ENCODE measurements around the gene RTKN2.

Gene RTKN2

GRCh38 chr10:62149621-62150020 is 119.0 kb downstream of the RTKN2 start:
- Mint-ChIP-seq H3K9me3 (no peaks in the 10 kb centered on the region), H3K27ac (no peak overlapping the region), H3K4me1 (peaks cover 19% of the 10 kb centered on the region), H3K4me3 (no peak overlapping the region), H3K27me3 (no peaks in the 10 kb centered on the region), H3K36me3 (no peaks in the 10 kb centered on the region)

- no peaks in the 10 kb centered on the region for H3K27me3 Mint-ChIP-seq
- no peak overlapping the region for H3K27ac Mint-ChIP-seq
- peaks cover 3% of the 10 kb centered on the region for H3K36me3 Mint-ChIP-seq
- peaks cover 15% of the 10 kb centered on the region for H3K4me1 Mint-ChIP-seq
- no peaks in the 10 kb centered on the region for H3K9me3 Mint-ChIP-seq
- H3K4me3 Mint-ChIP-seq, result no peak overlapping the region
Measured at GRCh38 chr10:62148155-62148554, 120.5 kb downstream of the RTKN2 start.

GRCh38 chr10:62147425-62147824 is 121.2 kb downstream of the RTKN2 start:
- H3K9me3 Mint-ChIP-seq, result no peaks in the 10 kb centered on the region
- peaks cover 15% of the 10 kb centered on the region for H3K4me1 Mint-ChIP-seq
- peaks cover 3% of the 10 kb centered on the region for H3K36me3 Mint-ChIP-seq
- H3K27ac Mint-ChIP-seq, result no peak overlapping the region
- no peaks in the 10 kb centered on the region for H3K27me3 Mint-ChIP-seq
- no peak overlapping the region for H3K4me3 Mint-ChIP-seq

- peaks cover 4% of the 10 kb centered on the region for H3K36me3 Mint-ChIP-seq
- no peaks in the 10 kb centered on the region for H3K9me3 Mint-ChIP-seq
- peaks cover 7% of the 10 kb centered on the region for H3K4me1 Mint-ChIP-seq
- no peak overlapping the region for H3K4me3 Mint-ChIP-seq
- H3K27me3 Mint-ChIP-seq, result no peaks in the 10 kb centered on the region
- no peak overlapping the region for H3K27ac Mint-ChIP-seq
Measured at GRCh38 chr10:62136931-62137330, 131.7 kb downstream of the RTKN2 start.

GRCh38 chr10:62133618-62134017 is 135.0 kb downstream of the RTKN2 start:
- H3K27ac Mint-ChIP-seq, result no peak overlapping the region
- H3K9me3 Mint-ChIP-seq, result peaks cover 17% of the 10 kb centered on the region
- no peak overlapping the region for H3K4me3 Mint-ChIP-seq
- H3K27me3 Mint-ChIP-seq, result no peaks in the 10 kb centered on the region
- H3K4me1 Mint-ChIP-seq, result peaks cover 7% of the 10 kb centered on the region
- H3K36me3 Mint-ChIP-seq, result peaks cover 7% of the 10 kb centered on the region

All from activated naive CD4-positive, alpha-beta T cell treated with anti-CD3 and anti-CD28 coated beads, Interleukin-2, amount 50 U/mL, for 24 hours (primary cell).